ENCODE results near the gene PGA3. TPM values are rescaled to one million over a fixed set of nuclear protein-coding genes. Genes with fewer than 3 reads are reported as not detected.
"Not testable (repeated sequence)": the region's sequence is repeated elsewhere in the genome, so short reads cannot be mapped to it uniquely, and the experiment has no call there.

Gene PGA3
- total RNA-seq, 2 experiments from 2014 or later, result not detected

DNA sequence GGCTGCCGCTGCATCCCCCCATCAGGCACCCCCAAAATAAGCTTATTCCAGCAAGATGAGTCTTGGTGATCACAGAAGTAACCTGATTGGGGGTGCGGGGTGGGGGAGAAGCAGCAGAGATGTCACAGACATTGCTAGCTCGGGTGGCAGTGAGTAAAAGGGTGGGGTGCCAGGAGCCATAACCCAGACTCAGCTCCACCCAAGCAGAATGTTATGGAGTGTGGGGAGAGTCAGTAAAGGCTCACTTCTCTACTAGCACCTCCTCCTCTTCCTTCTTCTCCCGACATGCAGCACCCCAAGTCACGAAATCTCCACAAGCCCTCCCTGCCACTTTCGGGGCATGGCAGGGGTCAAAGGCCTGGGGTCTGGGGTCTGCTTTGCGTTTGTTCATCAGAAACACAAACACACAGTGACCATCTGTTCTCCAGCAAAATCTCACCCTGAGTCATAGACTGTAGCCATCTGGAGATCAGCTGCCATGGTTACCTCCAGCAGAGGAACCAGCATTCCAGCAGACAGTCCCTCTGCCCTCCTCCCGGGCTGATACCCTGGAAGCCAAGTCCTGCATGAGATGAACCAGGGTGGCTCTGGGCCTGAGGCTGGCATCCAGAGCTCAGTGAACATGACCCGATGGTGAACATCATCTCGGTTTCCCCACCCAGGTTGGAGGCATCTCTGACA lies 42.1 kb downstream of the PGA3 start:
- H3K4me1 ChIP-seq (ENCODE audit: insufficient read depth, low read length, poor library complexity, severe bottlenecking); BruUV-seq (replicated peaks); H3K36me3 ChIP-seq (ENCODE audit: insufficient read depth, low read length); H3K27ac ChIP-seq (ENCODE audit: low read depth, low read length, poor library complexity, severe bottlenecking); H3K4me3 ChIP-seq (ENCODE audit: low read depth, low read length, poor library complexity, severe bottlenecking); intact Hi-C loops (cut with micrococcal nuclease; ENCODE audit: unreplicated experiment); CTCF ChIA-PET (ENCODE audit: unreplicated experiment); DNase-seq (ENCODE audit: low spot score); POLR2A ChIA-PET; H3K79me2 ChIP-seq (ENCODE audit: insufficient read depth, low read depth, low read length); H2AFZ ChIP-seq (ENCODE audit: low read length); H3K4me2 ChIP-seq (ENCODE audit: low read length); H4K20me1 ChIP-seq (ENCODE audit: insufficient read depth, low read length); H3K9me3 ChIP-seq (ENCODE audit: low read length); H3K9me2 ChIP-seq (ENCODE audit: insufficient read depth, low read length): not testable (repeated sequence)

- H3K9me2 ChIP-seq (ENCODE audit: insufficient read depth, low read length); intact Hi-C loops (cut with micrococcal nuclease; ENCODE audit: unreplicated experiment); H2AFZ ChIP-seq (ENCODE audit: low read length); H4K20me1 ChIP-seq (ENCODE audit: insufficient read depth, low read length); H3K79me2 ChIP-seq (ENCODE audit: insufficient read depth, low read depth, low read length); H3K4me3 ChIP-seq (ENCODE audit: low read depth, low read length, poor library complexity, severe bottlenecking); CTCF ChIA-PET (ENCODE audit: unreplicated experiment); H3K27ac ChIP-seq (ENCODE audit: low read depth, low read length, poor library complexity, severe bottlenecking); POLR2A ChIA-PET; H3K4me1 ChIP-seq (ENCODE audit: insufficient read depth, low read length, poor library complexity, severe bottlenecking); H3K9me3 ChIP-seq (ENCODE audit: low read length); DNase-seq (ENCODE audit: low spot score); BruUV-seq (replicated peaks); H3K36me3 ChIP-seq (ENCODE audit: insufficient read depth, low read length); H3K4me2 ChIP-seq (ENCODE audit: low read length): not testable (repeated sequence)
Observed at GRCh38 chr11:61248071-61248470, 44.8 kb downstream of the PGA3 start.

GRCh38 chr11:61249201-61249600 lies 45.9 kb downstream of the PGA3 start:
- H3K9me3 ChIP-seq (ENCODE audit: low read length); H3K9me2 ChIP-seq (ENCODE audit: insufficient read depth, low read length); H3K27ac ChIP-seq (ENCODE audit: low read depth, low read length, poor library complexity, severe bottlenecking); DNase-seq (ENCODE audit: low spot score); H3K79me2 ChIP-seq (ENCODE audit: insufficient read depth, low read depth, low read length); H2AFZ ChIP-seq (ENCODE audit: low read length); H3K4me3 ChIP-seq (ENCODE audit: low read depth, low read length, poor library complexity, severe bottlenecking); BruUV-seq (replicated peaks); H4K20me1 ChIP-seq (ENCODE audit: insufficient read depth, low read length); intact Hi-C loops (cut with micrococcal nuclease; ENCODE audit: unreplicated experiment); H3K4me1 ChIP-seq (ENCODE audit: insufficient read depth, low read length, poor library complexity, severe bottlenecking); CTCF ChIA-PET (ENCODE audit: unreplicated experiment); POLR2A ChIA-PET; H3K4me2 ChIP-seq (ENCODE audit: low read length); H3K36me3 ChIP-seq (ENCODE audit: insufficient read depth, low read length): not testable (repeated sequence)

- H3K27ac ChIP-seq (ENCODE audit: low read depth, low read length, poor library complexity, severe bottlenecking); DNase-seq (ENCODE audit: low spot score); H3K9me3 ChIP-seq (ENCODE audit: low read length); intact Hi-C loops (cut with micrococcal nuclease; ENCODE audit: unreplicated experiment); H3K4me1 ChIP-seq (ENCODE audit: insufficient read depth, low read length, poor library complexity, severe bottlenecking); H3K79me2 ChIP-seq (ENCODE audit: insufficient read depth, low read depth, low read length); H3K9me2 ChIP-seq (ENCODE audit: insufficient read depth, low read length); H3K4me2 ChIP-seq (ENCODE audit: low read length); H3K4me3 ChIP-seq (ENCODE audit: low read depth, low read length, poor library complexity, severe bottlenecking); BruUV-seq (replicated peaks); H4K20me1 ChIP-seq (ENCODE audit: insufficient read depth, low read length); H3K36me3 ChIP-seq (ENCODE audit: insufficient read depth, low read length); H2AFZ ChIP-seq (ENCODE audit: low read length): not testable (repeated sequence)
- CTCF ChIA-PET (ENCODE audit: unreplicated experiment), result interaction anchor here (1.4 kb wide), 1 partner anchor 184 kb away, joined by 4 read pairs; no protein-coding TSS in a partner anchor
- POLR2A ChIA-PET, result interaction anchor here (0.6 to 1.2 kb wide), 2 partner anchors 61 to 158 kb away, joined by 3 to 4 read pairs; no protein-coding TSS in a partner anchor
Observed at GRCh38 chr11:61250796-61251765, 47.8 kb downstream of the PGA3 start.

DNA sequence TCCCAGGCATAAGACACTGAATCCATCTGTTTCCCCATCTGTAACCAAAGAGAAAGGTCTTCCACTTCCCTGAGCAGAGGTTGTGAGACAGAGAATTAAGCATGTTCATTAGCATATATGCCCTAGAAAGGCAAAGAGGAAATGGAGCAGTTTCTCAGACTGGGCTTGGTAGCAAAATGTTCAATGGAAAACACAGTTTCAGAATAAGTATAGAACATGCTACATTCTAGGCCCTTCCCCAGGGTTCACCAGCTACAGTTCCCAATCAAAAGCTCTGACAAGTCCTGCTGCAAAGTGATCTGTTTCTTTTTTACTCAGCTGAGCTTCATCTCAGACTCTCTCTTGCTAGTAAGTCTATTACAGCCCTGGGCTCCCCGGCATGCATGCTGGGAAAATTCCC lies 49.0 kb downstream of the PGA3 start:
- H4K20me1 ChIP-seq (ENCODE audit: insufficient read depth, low read length); H3K9me3 ChIP-seq (ENCODE audit: low read length); H2AFZ ChIP-seq (ENCODE audit: low read length); H3K4me1 ChIP-seq (ENCODE audit: insufficient read depth, low read length, poor library complexity, severe bottlenecking); H3K4me3 ChIP-seq (ENCODE audit: low read depth, low read length, poor library complexity, severe bottlenecking); H3K36me3 ChIP-seq (ENCODE audit: insufficient read depth, low read length); H3K27ac ChIP-seq (ENCODE audit: low read depth, low read length, poor library complexity, severe bottlenecking); H3K4me2 ChIP-seq (ENCODE audit: low read length); H3K79me2 ChIP-seq (ENCODE audit: insufficient read depth, low read depth, low read length); H3K9me2 ChIP-seq (ENCODE audit: insufficient read depth, low read length); intact Hi-C loops (cut with micrococcal nuclease; ENCODE audit: unreplicated experiment); DNase-seq (ENCODE audit: low spot score); BruUV-seq (replicated peaks): not testable (repeated sequence)
- ChIA-PET CTCF (ENCODE audit: unreplicated experiment) (interaction anchor here (1.4 kb wide), 1 partner anchor 183 kb away, joined by 4 read pairs; no protein-coding TSS in a partner anchor), POLR2A (interaction anchor here (0.5 to 1.2 kb wide), 3 partner anchors 60 to 258 kb away, joined by 3 to 4 read pairs (median 4); no protein-coding TSS in a partner anchor)

All from OCI-LY7 (cell line).